K562 (cell line): ENCODE data around the gene DGCR6L. TPM values are rescaled to one million over a fixed set of nuclear protein-coding genes. Genes with fewer than 3 reads are reported as not detected.

ENCODE experiments used
- CHD7 ChIP-seq: fragments of 200-600 bp; sonication (generic); IDR thresholded peaks from one replicate; pipeline ENCODE4 v1.6.1; 2012; ENCODE audit warnings: mild to moderate bottlenecking, low read depth, low read length, inconsistent platforms
- COPS2 ChIP-seq: fragments of 450-650 bp; conservative IDR thresholded peaks from 2 replicates; pipeline ENCODE4 v1.6.1; 2016; ENCODE audit warnings: mild to moderate bottlenecking, moderate library complexity
- E2F5 ChIP-seq: sonication (generic); formaldehyde crosslinking; IDR thresholded peaks from 2 replicates; pipeline ENCODE4 v1.8.0; 2022; ENCODE audit warnings: mild to moderate bottlenecking, missing genetic modification reagents
- HDAC8 ChIP-seq: fragments of 450-650 bp; IDR thresholded peaks from 2 replicates; pipeline ENCODE4 v1.6.1; 2016; ENCODE audit warnings: mild to moderate bottlenecking, missing genetic modification characterization, moderate library complexity, missing compliant biosample characterization
- MITF ChIP-seq: IDR thresholded peaks from 2 replicates; pipeline ENCODE4 v1.6.1; 2014; ENCODE audit warnings: antibody characterized with exemption
- PATZ1 ChIP-seq: fragments of 250-450 bp; sonication (Bioruptor Pico); IDR thresholded peaks from 2 replicates; pipeline ENCODE4 v1.5.0; 2020; ENCODE audit warnings: mild to moderate bottlenecking, borderline replicate concordance
- RAD21 ChIP-seq, 2 experiments: fragments of 250-450 bp in 1 of 2; fragments of 450-650 bp in 1 of 2; sonication (Bioruptor Pico) in 1 of 2; formaldehyde crosslinking in 1 of 2; IDR thresholded peaks in 1 of 2; conservative IDR thresholded peaks in 1 of 2; 2 replicates each; pipeline versions ENCODE4 v1.4.0 to v1.8.0; 2020 to 2022; ENCODE audit warnings: mild to moderate bottlenecking in 2 of 2, moderate library complexity in 1 of 2
- SMAD3 ChIP-seq: fragments of 450-650 bp; formaldehyde crosslinking; conservative IDR thresholded peaks from 2 replicates; pipeline ENCODE4 v1.4.0; 2020; ENCODE audit warnings: mild to moderate bottlenecking
- SMAD4 ChIP-seq: fragments of 250-450 bp; sonication (Bioruptor Pico); conservative IDR thresholded peaks from 2 replicates; pipeline ENCODE4 v1.8.0; 2021; ENCODE audit warnings: inconsistent platforms, mild to moderate bottlenecking, moderate library complexity
- ZNF121 ChIP-seq: sonication (generic); formaldehyde crosslinking; conservative IDR thresholded peaks from 2 replicates; pipeline ENCODE4 v1.8.0; 2022; ENCODE audit warnings: missing genetic modification reagents
- polyA plus RNA-seq, 8 experiments: library from polyadenylated mRNA; depleted of rRNA in 4 of 8; stranded (reverse) in 5 of 8; unstranded in 3 of 8; fragments of >200 nt; fragmentation: Nextera tagmentation in 2 of 8; fragmentation: Illumina TruSeq in 1 of 8; extraction: Ambion mirVana in 2 of 8; extraction: Trizol in 1 of 8; gene quantifications; 2 replicates each; pipeline versions ENCODE4 v1.2.1 to v1.2.3, GENCODE V29; 2011 to 2014; ENCODE audit warnings: inconsistent platforms in 1 of 8, missing spikeins in 1 of 8
- total RNA-seq, 7 experiments: library from RNA; depleted of rRNA in 6 of 7; stranded (reverse); fragments of >200 nt in 6 of 7; fragmentation: Illumina TruSeq in 2 of 7; extraction: Trizol in 2 of 7; gene quantifications; 2 replicates each; pipeline versions ENCODE4 v1.2.1 to v1.2.3, GENCODE V29; 2011 to 2021; ENCODE audit warnings: low replicate concordance in 1 of 7

Gene DGCR6L
- total and polyA plus RNA-seq, 9 of the 15 experiments (the other 6 are each of a cell fraction or from before 2014, with no cell fraction given) = 3.6 to 151 (median 51.0) TPM

- TF ChIP-seq PATZ1 (CRISPR knock-in tag) (no peak), RAD21 (CRISPR knock-in tag; conservative IDR thresholded peaks at IDR 0.05 in 1 of 2, IDR thresholded peaks at IDR 0.05 in 1 of 2) (peak in 1 of 2 experiments; percentile 19), CHD7 (no peak), E2F5 (CRISPR knock-in tag) (peak; percentile 98), SMAD4 (CRISPR knock-in tag) (peak; percentile 93), MITF (peak; percentile 72; the same call in 1 of the 2 replicates), ZNF121 (CRISPR knock-in tag) (no peak), SMAD3 (CRISPR knock-in tag) (peak; percentile 86), COPS2 (no peak), HDAC8 (tag) (peak; percentile 28; the same call in 1 of the 2 replicates)
These were observed at the start of gene DGCR6L (continued) for GRCh38 chr22:20319745-20320658.
